ENCODE measurements around the gene ENTPD1.

DNA sequence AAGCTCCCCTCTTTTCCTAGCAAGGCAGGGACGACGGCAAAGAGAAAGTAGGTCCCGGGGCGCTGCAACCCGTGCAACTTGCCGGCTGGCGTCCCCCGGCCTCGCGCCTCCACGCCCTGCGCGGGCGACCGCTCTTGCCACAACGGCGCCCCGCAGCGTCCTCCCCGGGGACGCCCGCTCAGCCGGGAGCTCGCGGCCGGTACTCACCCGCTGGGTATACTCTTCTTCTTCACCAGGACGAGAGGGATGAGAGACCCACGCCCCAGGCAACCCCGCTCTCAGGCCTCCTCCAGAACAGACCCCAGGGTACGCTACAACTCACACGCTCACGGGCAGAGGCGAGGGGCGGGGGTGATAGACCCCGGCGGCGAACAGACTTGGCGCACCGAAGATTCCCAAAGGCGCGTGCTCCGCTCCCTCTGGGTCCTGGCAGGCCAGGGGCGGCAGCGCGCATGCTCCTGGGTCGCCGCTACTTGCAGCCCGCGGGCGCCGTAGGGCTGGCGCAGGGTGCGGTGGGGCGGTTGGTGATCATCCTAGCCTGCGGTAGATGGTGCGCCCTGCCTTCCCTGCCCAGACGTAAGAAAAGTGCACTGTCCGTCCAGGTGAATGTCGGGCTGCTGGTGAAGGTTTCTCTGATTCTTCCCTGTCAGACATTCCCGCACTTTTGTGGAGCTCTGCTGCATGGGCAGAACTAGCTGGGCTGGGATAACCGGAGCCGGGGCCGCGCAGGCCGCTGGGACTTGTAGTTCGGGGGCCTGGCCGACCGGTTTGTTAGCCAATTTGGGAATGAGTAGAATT is 151.7 kb downstream of the ENTPD1 start, which contains the start of gene CC2D2B:
- TF ChIP-seq, protein P1, sequence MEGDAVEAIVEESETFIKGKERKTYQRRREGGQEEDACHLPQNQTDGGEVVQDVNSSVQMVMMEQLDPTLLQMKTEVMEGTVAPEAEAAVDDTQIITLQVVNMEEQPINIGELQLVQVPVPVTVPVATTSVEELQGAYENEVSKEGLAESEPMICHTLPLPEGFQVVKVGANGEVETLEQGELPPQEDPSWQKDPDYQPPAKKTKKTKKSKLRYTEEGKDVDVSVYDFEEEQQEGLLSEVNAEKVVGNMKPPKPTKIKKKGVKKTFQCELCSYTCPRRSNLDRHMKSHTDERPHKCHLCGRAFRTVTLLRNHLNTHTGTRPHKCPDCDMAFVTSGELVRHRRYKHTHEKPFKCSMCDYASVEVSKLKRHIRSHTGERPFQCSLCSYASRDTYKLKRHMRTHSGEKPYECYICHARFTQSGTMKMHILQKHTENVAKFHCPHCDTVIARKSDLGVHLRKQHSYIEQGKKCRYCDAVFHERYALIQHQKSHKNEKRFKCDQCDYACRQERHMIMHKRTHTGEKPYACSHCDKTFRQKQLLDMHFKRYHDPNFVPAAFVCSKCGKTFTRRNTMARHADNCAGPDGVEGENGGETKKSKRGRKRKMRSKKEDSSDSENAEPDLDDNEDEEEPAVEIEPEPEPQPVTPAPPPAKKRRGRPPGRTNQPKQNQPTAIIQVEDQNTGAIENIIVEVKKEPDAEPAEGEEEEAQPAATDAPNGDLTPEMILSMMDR (IDR thresholded peaks at IDR 0.05): no peak
- peak in 1 of 4 donors; percentile 49 for TF ChIP-seq POLR2A (IDR thresholded peaks at IDR 0.05)

Data from upper lobe of left lung (tissue), 4 donors.